Measurements from ENCODE around the gene ARIH1.
"Not testable (repeated sequence)": the region's sequence is repeated elsewhere in the genome, so short reads cannot be mapped to it uniquely, and the experiment has no call there.

DNA sequence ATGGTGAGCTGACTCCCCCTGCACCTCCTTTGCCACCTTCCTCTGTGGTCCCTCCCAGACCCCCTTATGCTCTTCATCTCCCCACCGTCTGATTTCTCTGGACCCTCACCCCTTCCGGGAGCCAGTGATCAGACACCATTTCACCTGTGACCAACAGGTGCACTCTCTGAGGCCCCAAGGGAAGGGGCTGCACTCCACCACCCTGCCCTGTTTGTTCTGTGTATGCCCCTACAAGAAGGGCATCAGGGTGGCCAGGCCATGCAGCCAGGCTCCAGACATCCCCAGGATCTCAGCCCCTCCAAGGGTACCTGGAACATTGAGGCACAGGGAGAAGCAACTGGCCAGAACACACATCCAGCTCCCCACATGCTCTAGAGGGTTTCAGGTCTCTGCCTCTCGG is 138.2 kb downstream of the ARIH1 start:
- TF ChIP-seq POLR2AphosphoS5, POLR2A (IDR thresholded peaks at IDR 0.05): not testable (repeated sequence)
- TF ChIP-seq, protein P1, sequence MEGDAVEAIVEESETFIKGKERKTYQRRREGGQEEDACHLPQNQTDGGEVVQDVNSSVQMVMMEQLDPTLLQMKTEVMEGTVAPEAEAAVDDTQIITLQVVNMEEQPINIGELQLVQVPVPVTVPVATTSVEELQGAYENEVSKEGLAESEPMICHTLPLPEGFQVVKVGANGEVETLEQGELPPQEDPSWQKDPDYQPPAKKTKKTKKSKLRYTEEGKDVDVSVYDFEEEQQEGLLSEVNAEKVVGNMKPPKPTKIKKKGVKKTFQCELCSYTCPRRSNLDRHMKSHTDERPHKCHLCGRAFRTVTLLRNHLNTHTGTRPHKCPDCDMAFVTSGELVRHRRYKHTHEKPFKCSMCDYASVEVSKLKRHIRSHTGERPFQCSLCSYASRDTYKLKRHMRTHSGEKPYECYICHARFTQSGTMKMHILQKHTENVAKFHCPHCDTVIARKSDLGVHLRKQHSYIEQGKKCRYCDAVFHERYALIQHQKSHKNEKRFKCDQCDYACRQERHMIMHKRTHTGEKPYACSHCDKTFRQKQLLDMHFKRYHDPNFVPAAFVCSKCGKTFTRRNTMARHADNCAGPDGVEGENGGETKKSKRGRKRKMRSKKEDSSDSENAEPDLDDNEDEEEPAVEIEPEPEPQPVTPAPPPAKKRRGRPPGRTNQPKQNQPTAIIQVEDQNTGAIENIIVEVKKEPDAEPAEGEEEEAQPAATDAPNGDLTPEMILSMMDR (IDR thresholded peaks at IDR 0.05 in 8 of 11, conservative IDR thresholded peaks at IDR 0.05 in 3 of 11), result not testable (repeated sequence)

Data from spleen (tissue), 7 donors.